ENCODE results near the gene PIK3CA.

PIK3CA gene

DNA sequence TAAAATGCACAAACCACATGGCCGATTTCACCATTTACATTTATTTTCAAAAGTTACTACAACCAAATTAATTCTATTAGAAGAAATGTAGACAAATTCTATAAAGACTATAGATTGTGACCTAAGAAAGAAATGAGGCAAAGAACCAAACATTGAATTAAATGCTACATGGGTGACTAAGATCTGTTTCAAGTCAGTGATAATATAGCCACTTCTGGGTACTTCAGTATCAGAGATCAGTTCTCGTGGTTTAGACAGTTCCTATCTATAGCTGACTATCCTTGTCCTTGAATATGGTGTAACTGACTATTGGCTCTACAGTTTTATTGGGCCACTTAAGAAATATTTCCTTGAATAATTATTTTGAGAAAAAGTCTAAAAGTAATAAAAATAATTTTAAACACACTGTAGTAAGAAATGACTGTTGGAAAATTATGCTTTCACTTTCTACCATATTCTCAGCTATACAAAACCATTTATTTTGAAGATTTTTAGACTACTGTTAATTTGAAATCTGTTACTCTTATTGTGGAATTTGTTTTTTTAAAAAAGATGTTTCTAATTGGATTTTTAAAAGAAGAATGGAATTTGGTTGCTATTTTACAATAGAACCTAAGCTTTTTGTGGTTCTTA lies 88.6 kb downstream of the PIK3CA start:
- TF ChIP-seq SIN3A (IDR thresholded peaks at IDR 0.05; ENCODE audit: borderline replicate concordance, insufficient read depth, low read length) (no peak), FOXP2 (optimal IDR thresholded peaks at IDR 0.05; ENCODE audit: borderline replicate concordance, extremely low read depth, extremely low read length, insufficient read depth) (no peak), POLR2AphosphoS5 (IDR thresholded peaks at IDR 0.05; ENCODE audit: low read depth, low read length) (no peak), TAF1 (IDR thresholded peaks at IDR 0.05; ENCODE audit: borderline replicate concordance, insufficient read depth, low read length) (no peak)
- TF ChIP-seq, protein P1, sequence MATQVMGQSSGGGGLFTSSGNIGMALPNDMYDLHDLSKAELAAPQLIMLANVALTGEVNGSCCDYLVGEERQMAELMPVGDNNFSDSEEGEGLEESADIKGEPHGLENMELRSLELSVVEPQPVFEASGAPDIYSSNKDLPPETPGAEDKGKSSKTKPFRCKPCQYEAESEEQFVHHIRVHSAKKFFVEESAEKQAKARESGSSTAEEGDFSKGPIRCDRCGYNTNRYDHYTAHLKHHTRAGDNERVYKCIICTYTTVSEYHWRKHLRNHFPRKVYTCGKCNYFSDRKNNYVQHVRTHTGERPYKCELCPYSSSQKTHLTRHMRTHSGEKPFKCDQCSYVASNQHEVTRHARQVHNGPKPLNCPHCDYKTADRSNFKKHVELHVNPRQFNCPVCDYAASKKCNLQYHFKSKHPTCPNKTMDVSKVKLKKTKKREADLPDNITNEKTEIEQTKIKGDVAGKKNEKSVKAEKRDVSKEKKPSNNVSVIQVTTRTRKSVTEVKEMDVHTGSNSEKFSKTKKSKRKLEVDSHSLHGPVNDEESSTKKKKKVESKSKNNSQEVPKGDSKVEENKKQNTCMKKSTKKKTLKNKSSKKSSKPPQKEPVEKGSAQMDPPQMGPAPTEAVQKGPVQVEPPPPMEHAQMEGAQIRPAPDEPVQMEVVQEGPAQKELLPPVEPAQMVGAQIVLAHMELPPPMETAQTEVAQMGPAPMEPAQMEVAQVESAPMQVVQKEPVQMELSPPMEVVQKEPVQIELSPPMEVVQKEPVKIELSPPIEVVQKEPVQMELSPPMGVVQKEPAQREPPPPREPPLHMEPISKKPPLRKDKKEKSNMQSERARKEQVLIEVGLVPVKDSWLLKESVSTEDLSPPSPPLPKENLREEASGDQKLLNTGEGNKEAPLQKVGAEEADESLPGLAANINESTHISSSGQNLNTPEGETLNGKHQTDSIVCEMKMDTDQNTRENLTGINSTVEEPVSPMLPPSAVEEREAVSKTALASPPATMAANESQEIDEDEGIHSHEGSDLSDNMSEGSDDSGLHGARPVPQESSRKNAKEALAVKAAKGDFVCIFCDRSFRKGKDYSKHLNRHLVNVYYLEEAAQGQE (IDR thresholded peaks at IDR 0.05; ENCODE audit: insufficient read depth in 1 of 2, low read depth in 2 of 2, low read length in 2 of 2): no peak

DNA sequence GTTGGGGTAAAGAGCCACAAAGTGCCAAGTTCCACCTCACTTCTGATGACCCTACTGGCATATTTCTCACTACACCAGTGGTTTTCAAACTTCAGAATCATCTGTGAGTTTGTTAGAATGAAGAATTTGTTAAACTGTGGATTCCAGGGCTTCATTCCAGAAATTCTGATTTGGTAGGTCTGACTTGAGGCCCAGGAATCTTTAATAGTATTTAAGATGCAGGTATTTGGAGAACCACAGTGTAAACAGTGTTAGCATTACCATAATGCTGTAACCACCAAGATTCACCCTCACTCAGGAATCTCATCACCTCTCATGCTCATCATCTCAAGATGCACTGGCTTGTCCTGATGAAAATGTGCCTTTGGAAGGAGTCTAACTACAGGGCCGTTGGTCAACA lies 96.7 kb downstream of the PIK3CA start:
- TF ChIP-seq TAF1 (IDR thresholded peaks at IDR 0.05; ENCODE audit: borderline replicate concordance, insufficient read depth, low read length) (no peak), FOXP2 (optimal IDR thresholded peaks at IDR 0.05; ENCODE audit: borderline replicate concordance, extremely low read depth, extremely low read length, insufficient read depth) (no peak)

DNA sequence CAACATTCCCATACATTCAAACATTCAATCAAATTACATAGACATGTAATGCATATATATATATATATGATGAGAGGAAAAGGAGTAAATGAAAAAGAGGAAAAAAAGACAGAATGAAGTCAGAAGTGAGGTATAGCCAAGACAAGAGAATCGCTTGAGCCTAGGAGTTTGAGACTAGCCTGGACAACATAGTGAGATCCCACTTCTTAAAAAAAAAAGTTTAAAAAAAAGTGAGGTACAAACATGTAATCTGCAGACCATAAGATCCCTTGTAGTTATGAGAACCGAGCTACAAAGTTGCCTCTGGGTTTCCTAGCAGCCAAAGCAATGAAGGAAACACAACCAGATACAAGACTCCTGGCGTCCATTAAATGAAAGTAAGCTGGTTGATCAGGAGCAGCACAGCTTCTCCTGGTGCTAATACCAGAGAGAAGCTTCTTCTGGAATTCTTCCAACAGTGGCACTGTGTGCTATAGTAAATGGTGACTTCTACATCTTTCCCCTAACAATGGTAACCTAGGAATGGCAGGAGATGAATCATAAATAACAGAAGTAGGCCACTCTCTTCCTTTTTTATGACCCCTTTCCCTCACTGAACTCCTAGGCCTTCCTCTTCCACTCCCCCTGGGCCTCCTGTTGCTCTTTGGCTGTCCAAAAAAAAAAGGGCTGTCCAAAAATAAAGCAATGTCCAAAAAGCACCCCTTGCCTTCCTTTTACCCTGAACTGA lies 99.3 kb downstream of the PIK3CA start:
- TF ChIP-seq POLR2AphosphoS5 (IDR thresholded peaks at IDR 0.05; ENCODE audit: low read depth, low read length): no peak
- TF ChIP-seq, protein P1 (IDR thresholded peaks at IDR 0.05; ENCODE audit: insufficient read depth in 1 of 2, low read depth in 2 of 2, low read length in 2 of 2): no peak
- TF ChIP-seq SIN3A (IDR thresholded peaks at IDR 0.05; ENCODE audit: borderline replicate concordance, insufficient read depth, low read length): no peak
- no peak for TF ChIP-seq TAF1 (IDR thresholded peaks at IDR 0.05; ENCODE audit: borderline replicate concordance, insufficient read depth, low read length)
- TF ChIP-seq FOXP2 (optimal IDR thresholded peaks at IDR 0.05; ENCODE audit: borderline replicate concordance, extremely low read depth, extremely low read length, insufficient read depth): no peak

DNA sequence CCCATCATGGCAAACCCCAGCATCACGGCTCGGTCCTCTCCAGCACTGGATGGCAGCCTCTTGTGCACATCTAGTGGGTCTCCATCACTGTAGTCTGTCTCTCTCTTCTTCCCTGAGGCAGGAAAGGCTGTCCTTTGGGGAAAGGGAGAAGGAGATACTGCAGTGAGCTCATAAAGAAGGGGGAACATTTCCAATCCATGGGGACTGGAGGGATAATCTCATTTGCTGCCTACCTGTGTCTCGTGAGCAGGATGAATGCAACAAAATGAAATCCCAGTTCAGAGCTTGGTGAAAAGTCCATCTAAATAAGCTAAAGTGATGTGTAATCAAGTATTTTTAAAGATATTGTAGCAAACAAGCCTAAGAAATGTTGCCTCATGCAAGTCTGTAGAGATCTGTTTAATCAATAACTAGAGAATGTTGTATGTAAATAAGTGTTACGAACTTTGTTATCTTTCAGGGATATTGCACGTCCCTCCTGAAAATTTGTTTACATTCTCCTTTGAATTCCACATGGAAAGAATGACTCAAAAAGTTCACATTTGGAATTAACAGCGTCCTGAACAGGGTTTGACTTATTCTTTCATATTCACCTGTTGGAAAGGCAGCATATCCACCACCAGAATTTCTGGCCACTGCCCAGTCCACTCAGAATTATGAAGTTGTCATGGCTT lies 102.8 kb downstream of the PIK3CA start, which contains the start of gene KCNMB3:
KCNMB3 (minus strand) TSS at position 312 of the 674 bp plus-strand sequence; CDS start at position 188, 124 bp downstream.
- TF ChIP-seq TAF1 (IDR thresholded peaks at IDR 0.05; ENCODE audit: borderline replicate concordance, insufficient read depth, low read length): no peak
- TF ChIP-seq, protein P1 (IDR thresholded peaks at IDR 0.05; ENCODE audit: insufficient read depth in 1 of 2, low read depth in 2 of 2, low read length in 2 of 2): no peak
- TF ChIP-seq SIN3A (IDR thresholded peaks at IDR 0.05; ENCODE audit: borderline replicate concordance, insufficient read depth, low read length): no peak
- TF ChIP-seq FOXP2 (optimal IDR thresholded peaks at IDR 0.05; ENCODE audit: borderline replicate concordance, extremely low read depth, extremely low read length, insufficient read depth): no peak
- TF ChIP-seq POLR2AphosphoS5 (IDR thresholded peaks at IDR 0.05; ENCODE audit: low read depth, low read length): no peak

DNA sequence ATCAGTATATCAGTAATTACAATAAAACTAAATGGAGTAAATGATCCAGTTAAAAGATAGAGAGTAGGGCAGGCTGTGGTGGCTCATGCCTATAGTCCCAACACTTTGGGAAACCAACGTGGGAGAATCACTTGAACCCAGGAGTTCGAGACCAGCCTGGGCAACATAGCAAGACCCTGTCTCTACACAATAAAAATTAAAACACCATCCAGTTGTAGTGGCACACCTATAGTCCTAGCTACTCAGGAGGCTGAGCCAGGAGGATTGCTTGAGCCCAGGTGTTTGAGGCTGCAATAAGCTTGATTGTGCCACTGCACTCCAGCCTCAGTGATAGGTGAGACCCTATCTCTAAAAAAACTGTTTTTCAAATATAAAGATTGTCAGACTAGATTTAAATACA lies 108.7 kb downstream of the PIK3CA start:
- TF ChIP-seq FOXP2 (optimal IDR thresholded peaks at IDR 0.05; ENCODE audit: borderline replicate concordance, extremely low read depth, extremely low read length, insufficient read depth): no peak
- no peak for TF ChIP-seq TAF1 (IDR thresholded peaks at IDR 0.05; ENCODE audit: borderline replicate concordance, insufficient read depth, low read length)
- TF ChIP-seq, protein P1 (IDR thresholded peaks at IDR 0.05; ENCODE audit: insufficient read depth in 1 of 2, low read depth in 2 of 2, low read length in 2 of 2): no peak
- TF ChIP-seq SIN3A (IDR thresholded peaks at IDR 0.05; ENCODE audit: borderline replicate concordance, insufficient read depth, low read length): no peak
- TF ChIP-seq POLR2AphosphoS5 (IDR thresholded peaks at IDR 0.05; ENCODE audit: low read depth, low read length): no peak
